ENCODE measurements around the gene SEMA6B.

- TF ChIP-seq CTCF (IDR thresholded peaks at IDR 0.05; ENCODE audit: insufficient read depth, low read length, poor library complexity, severe bottlenecking) (no peak), EZH2phosphoT487 (conservative IDR thresholded peaks at IDR 0.05; ENCODE audit: low read length) (no peak)
These were observed 42.8 kb upstream of the SEMA6B start for GRCh38 chr19:4602173-4602788.
